A673 (cell line): ENCODE data around the gene LIMS1. TPM values are rescaled to one million over a fixed set of nuclear protein-coding genes. Genes with fewer than 3 reads are reported as not detected.
"Not testable (repeated sequence)": the region's sequence is repeated elsewhere in the genome, so short reads cannot be mapped to it uniquely, and the experiment has no call there.

Experiments
- BruUV-seq: library from RNA; stranded (reverse); fragments of 400-500 nt; replicated peaks from 2 replicates; lab custom pipeline; 2021; lab: Mats Ljungman, UMichigan
- CTCF ChIA-PET: fragments of 300-600 bp; sonication (Branson Sonifier 250); formaldehyde crosslinking; loops from one replicate; lab custom pipeline; 2022; ENCODE audit warnings: antibody characterized with exemption; lab: Charles Lee
- POLR2A ChIA-PET: fragments of 300-600 bp; sonication (Branson Sonifier 250); formaldehyde crosslinking; loops from one replicate; lab custom pipeline; 2022; ENCODE audit warnings: antibody characterized with exemption; ENCODE audit not compliant: low non-redundant PET; lab: Charles Lee
- DNase-seq: peaks from one replicate; pipeline ENCODE4 v3.0.0-alpha.2; 2015; ENCODE audit warnings: low spot score
- H3K27ac ChIP-seq: fragments of 200-600 bp; sonication (generic); 2 replicates; pipeline ENCODE4 v1.5.1; 2016; ENCODE audit warnings: mixed run types, low read depth, mild to moderate bottlenecking, mixed read lengths, antibody characterized with exemption, low read length; ENCODE audit not compliant: poor library complexity, severe bottlenecking
- H3K27me3 ChIP-seq: fragments of 200-600 bp; sonication (generic); replicated peaks from 2 replicates; pipeline ENCODE4 v1.6.1; 2017; ENCODE audit warnings: mixed run types, low read depth, mild to moderate bottlenecking, mixed read lengths, antibody characterized with exemption, low read length; ENCODE audit not compliant: insufficient read depth, poor library complexity
- H3K36me3 ChIP-seq: fragments of 200-600 bp; sonication (generic); 2 replicates; pipeline ENCODE4 v1.6.1; 2016; ENCODE audit warnings: mixed run types, mild to moderate bottlenecking, mixed read lengths, antibody characterized with exemption, low read length; ENCODE audit not compliant: insufficient read depth, poor library complexity, severe bottlenecking
- H3K4me1 ChIP-seq: fragments of 200-600 bp; sonication (generic); 2 replicates; pipeline ENCODE4 v1.6.1; 2017; ENCODE audit warnings: mixed run types, mild to moderate bottlenecking, mixed read lengths, antibody characterized with exemption, low read length; ENCODE audit not compliant: insufficient read depth, poor library complexity, severe bottlenecking
- H3K4me3 ChIP-seq: fragments of 200-600 bp; sonication (generic); 2 replicates; pipeline ENCODE4 v1.5.1; 2016; ENCODE audit warnings: low read depth, mixed run types, mild to moderate bottlenecking, mixed read lengths, low read length; ENCODE audit not compliant: poor library complexity, severe bottlenecking
- H3K9me3 ChIP-seq: fragments of 200-600 bp; sonication (generic); 2 replicates; pipeline ENCODE4 v1.6.1; 2016; ENCODE audit warnings: mixed run types, low read depth, mild to moderate bottlenecking, mixed read lengths, antibody characterized with exemption, low read length; ENCODE audit not compliant: poor library complexity, severe bottlenecking
- intact Hi-C: fragments of 100-400 bp; cut with micrococcal nuclease; formaldehyde crosslinking; loops from one replicate; pipeline ENCODE4 v1.10.0; 2022; ENCODE audit not compliant: unreplicated experiment
- total RNA-seq: library from RNA; stranded (reverse); gene quantifications from 2 replicates; pipeline ENCODE4 v1.2.3, GENCODE V29; 2021

Gene LIMS1
- total RNA-seq, 1 experiment from 2014 or later: 43.9 TPM

- H3K27ac ChIP-seq, POLR2A ChIA-PET, intact Hi-C loops, H3K9me3 ChIP-seq, CTCF ChIA-PET, BruUV-seq, H3K27me3 ChIP-seq, H3K36me3 ChIP-seq, H3K4me3 ChIP-seq, H3K4me1 ChIP-seq, DNase-seq: not testable (repeated sequence)
Observed at GRCh38 chr2:108667140-108667539, 132.9 kb downstream of the LIMS1 start.

- H3K9me3 ChIP-seq, H3K4me3 ChIP-seq, H3K36me3 ChIP-seq, H3K4me1 ChIP-seq, H3K27ac ChIP-seq, H3K27me3 ChIP-seq, BruUV-seq, intact Hi-C loops, CTCF ChIA-PET, DNase-seq, POLR2A ChIA-PET: not testable (repeated sequence)
Observed at GRCh38 chr2:108670282-108670681, 136.0 kb downstream of the LIMS1 start.

GRCh38 chr2:108672200-108672805, 138.0 kb downstream of the LIMS1 start:
- H3K4me1 ChIP-seq, intact Hi-C loops, H3K27me3 ChIP-seq, H3K4me3 ChIP-seq, H3K27ac ChIP-seq, DNase-seq, POLR2A ChIA-PET, H3K36me3 ChIP-seq, BruUV-seq, CTCF ChIA-PET, H3K9me3 ChIP-seq: not testable (repeated sequence)

GRCh38 chr2:108676522-108676921, 142.3 kb downstream of the LIMS1 start:
- BruUV-seq, POLR2A ChIA-PET: not testable (repeated sequence)

GRCh38 chr2:108677239-108677744, 143.0 kb downstream of the LIMS1 start:
- DNase-seq, H3K4me3 ChIP-seq, intact Hi-C loops, BruUV-seq, H3K27me3 ChIP-seq, CTCF ChIA-PET, H3K27ac ChIP-seq, POLR2A ChIA-PET, H3K9me3 ChIP-seq, H3K36me3 ChIP-seq: not testable (repeated sequence)
- H3K4me1 ChIP-seq: peaks cover 16% of the 10 kb centered on the region

More at GRCh38 chr2:108676522-108676921, 142.3 kb downstream of the LIMS1 start:
- DNase-seq, H3K9me3 ChIP-seq, CTCF ChIA-PET, intact Hi-C loops, H3K27me3 ChIP-seq, H3K4me3 ChIP-seq, H3K36me3 ChIP-seq, H3K27ac ChIP-seq: not testable (repeated sequence)
- H3K4me1 ChIP-seq: peaks cover 16% of the 10 kb centered on the region

GRCh38 chr2:108678198-108678651, 144.0 kb downstream of the LIMS1 start:
- CTCF ChIA-PET, BruUV-seq, H3K4me3 ChIP-seq, H3K27ac ChIP-seq, H3K36me3 ChIP-seq, POLR2A ChIA-PET, H3K9me3 ChIP-seq, intact Hi-C loops, H3K27me3 ChIP-seq: not testable (repeated sequence)
- DNase-seq: peak; percentile 75
- H3K4me1 ChIP-seq: peaks cover 16% of the 10 kb centered on the region

- intact Hi-C loops, H3K9me3 ChIP-seq, H3K4me3 ChIP-seq, BruUV-seq, CTCF ChIA-PET, H3K36me3 ChIP-seq, POLR2A ChIA-PET, H3K27ac ChIP-seq, H3K27me3 ChIP-seq, DNase-seq: not testable (repeated sequence)
- H3K4me1 ChIP-seq: peaks cover 16% of the 10 kb centered on the region
Observed at GRCh38 chr2:108680805-108681204, 146.5 kb downstream of the LIMS1 start.
